HG03432 (cell line): ENCODE measurements around the gene ZNF79.

ENCODE experiments used
- ATAC-seq: cut with Tn5 transposase; IDR thresholded peaks from one replicate; pipeline ENCODE4 v1.9.1; 2021; ENCODE audit warnings: mild to moderate bottlenecking, moderate library complexity; ENCODE audit not compliant: unreplicated experiment

The ZNF79 gene

GRCh38 chr9:127423476-127423933, 677 bp upstream of the ZNF79 start:
- ATAC-seq: no peak

GRCh38 chr9:127424676-127424999, 456 bp downstream of the ZNF79 start:
- ATAC-seq: peak; percentile 28

GRCh38 chr9:127426756-127427155, 2.6 kb downstream of the ZNF79 start:
- no peak for ATAC-seq

GRCh38 chr9:127428348-127428747, 4.2 kb downstream of the ZNF79 start:
- ATAC-seq: no peak

- ATAC-seq: no peak
These were observed 6.2 kb downstream of the ZNF79 start for GRCh38 chr9:127430415-127430814.

GRCh38 chr9:127437497-127438264, 13.5 kb downstream of the ZNF79 start:
- no peak for ATAC-seq

- no peak for ATAC-seq
These were observed 14.2 kb downstream of the ZNF79 start for GRCh38 chr9:127438394-127438793.

- no peak for ATAC-seq
These were observed 20.2 kb downstream of the ZNF79 start for GRCh38 chr9:127444283-127444920.

- no peak for ATAC-seq
These were observed 21.0 kb downstream of the ZNF79 start for GRCh38 chr9:127444921-127445850.

- no peak for ATAC-seq
These were observed 21.9 kb downstream of the ZNF79 start for GRCh38 chr9:127445851-127446712.

- ATAC-seq: no peak
These were observed 22.7 kb downstream of the ZNF79 start for GRCh38 chr9:127446713-127447415.

GRCh38 chr9:127447416-127448111, 23.4 kb downstream of the ZNF79 start:
- no peak for ATAC-seq

- no peak for ATAC-seq
These were observed 24.1 kb downstream of the ZNF79 start for GRCh38 chr9:127448112-127448805.

GRCh38 chr9:127449332-127449966, 25.3 kb downstream of the ZNF79 start:
- ATAC-seq: no peak

GRCh38 chr9:127450243-127450760, 26.1 kb downstream of the ZNF79 start:
- peak; percentile 6 for ATAC-seq

GRCh38 chr9:127450830-127451607, 26.8 kb downstream of the ZNF79 start, which contains the start of the genes LRSAM1 and RPL12:
TSS of gene LRSAM1 (plus strand) at chr9:127451510. CDS start at chr9:127454528, 3,018 bp downstream.
TSS of gene RPL12 (minus strand) at chr9:127451406. CDS start at chr9:127451317, 89 bp downstream.
- ATAC-seq: peak; percentile 68

GRCh38 chr9:127451608-127451857, 27.4 kb downstream of the ZNF79 start:
- peak; percentile 23 for ATAC-seq
